Measurements from ENCODE around the gene IPMK. TPM values are rescaled to one million over a fixed set of nuclear protein-coding genes. Genes with fewer than 3 reads are reported as not detected.
A peak's percentile ranks its signal among the peaks of the same experiment; 100 is the strongest.
"Not testable (repeated sequence)": the region's sequence is repeated elsewhere in the genome, so short reads cannot be mapped to it uniquely, and the experiment has no call there.

The IPMK gene
- total RNA-seq, 1 donor: 10.9 TPM

GRCh38 chr10:58157076-58157766, 110.5 kb downstream of the IPMK start:
- Histone ChIP-seq H3K79me2 (ENCODE audit: insufficient read depth, low read length) (no peaks in the 10 kb centered on the region), H3K36me3 (ENCODE audit: insufficient read depth, low read length) (no peaks in the 10 kb centered on the region), H2AFZ (ENCODE audit: low read length) (no peak overlapping the region), H4K20me1 (ENCODE audit: insufficient read depth, low read length) (no peaks in the 10 kb centered on the region), H3K9me3 (ENCODE audit: low read depth, low read length) (no peaks in the 10 kb centered on the region), H3K4me3 (ENCODE audit: insufficient read depth, low read length) (no peak overlapping the region), H3K27me3 (ENCODE audit: insufficient read depth, low read length) (peaks cover 26% of the 10 kb centered on the region), H3K4me1 (ENCODE audit: insufficient read depth, low read length) (peaks cover 15% of the 10 kb centered on the region), H3K27ac (ENCODE audit: low read depth, low read length) (peak overlapping the region; percentile 51), H3K4me2 (ENCODE audit: insufficient read depth, low read length) (peak overlapping the region; percentile 46)
- TF ChIP-seq, protein P1, sequence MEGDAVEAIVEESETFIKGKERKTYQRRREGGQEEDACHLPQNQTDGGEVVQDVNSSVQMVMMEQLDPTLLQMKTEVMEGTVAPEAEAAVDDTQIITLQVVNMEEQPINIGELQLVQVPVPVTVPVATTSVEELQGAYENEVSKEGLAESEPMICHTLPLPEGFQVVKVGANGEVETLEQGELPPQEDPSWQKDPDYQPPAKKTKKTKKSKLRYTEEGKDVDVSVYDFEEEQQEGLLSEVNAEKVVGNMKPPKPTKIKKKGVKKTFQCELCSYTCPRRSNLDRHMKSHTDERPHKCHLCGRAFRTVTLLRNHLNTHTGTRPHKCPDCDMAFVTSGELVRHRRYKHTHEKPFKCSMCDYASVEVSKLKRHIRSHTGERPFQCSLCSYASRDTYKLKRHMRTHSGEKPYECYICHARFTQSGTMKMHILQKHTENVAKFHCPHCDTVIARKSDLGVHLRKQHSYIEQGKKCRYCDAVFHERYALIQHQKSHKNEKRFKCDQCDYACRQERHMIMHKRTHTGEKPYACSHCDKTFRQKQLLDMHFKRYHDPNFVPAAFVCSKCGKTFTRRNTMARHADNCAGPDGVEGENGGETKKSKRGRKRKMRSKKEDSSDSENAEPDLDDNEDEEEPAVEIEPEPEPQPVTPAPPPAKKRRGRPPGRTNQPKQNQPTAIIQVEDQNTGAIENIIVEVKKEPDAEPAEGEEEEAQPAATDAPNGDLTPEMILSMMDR (IDR thresholded peaks at IDR 0.05; ENCODE audit: extremely low read depth, low read depth, low read length): no peak
- peak; percentile 48 for DNase-seq (ENCODE audit: insufficient read length, low spot score, missing footprints)

GRCh38 chr10:58155941-58156340, 111.8 kb downstream of the IPMK start:
- not testable (repeated sequence) for H3K4me2 ChIP-seq (ENCODE audit: insufficient read depth, low read length); H3K9me3 ChIP-seq (ENCODE audit: low read depth, low read length); H3K36me3 ChIP-seq (ENCODE audit: insufficient read depth, low read length); H3K4me3 ChIP-seq (ENCODE audit: insufficient read depth, low read length); H4K20me1 ChIP-seq (ENCODE audit: insufficient read depth, low read length); H2AFZ ChIP-seq (ENCODE audit: low read length); H3K27ac ChIP-seq (ENCODE audit: low read depth, low read length); H3K79me2 ChIP-seq (ENCODE audit: insufficient read depth, low read length); DNase-seq (ENCODE audit: insufficient read length, low spot score, missing footprints)
- Histone ChIP-seq H3K4me1 (ENCODE audit: insufficient read depth, low read length) (peaks cover 15% of the 10 kb centered on the region), H3K27me3 (ENCODE audit: insufficient read depth, low read length) (peaks cover 27% of the 10 kb centered on the region)

DNA sequence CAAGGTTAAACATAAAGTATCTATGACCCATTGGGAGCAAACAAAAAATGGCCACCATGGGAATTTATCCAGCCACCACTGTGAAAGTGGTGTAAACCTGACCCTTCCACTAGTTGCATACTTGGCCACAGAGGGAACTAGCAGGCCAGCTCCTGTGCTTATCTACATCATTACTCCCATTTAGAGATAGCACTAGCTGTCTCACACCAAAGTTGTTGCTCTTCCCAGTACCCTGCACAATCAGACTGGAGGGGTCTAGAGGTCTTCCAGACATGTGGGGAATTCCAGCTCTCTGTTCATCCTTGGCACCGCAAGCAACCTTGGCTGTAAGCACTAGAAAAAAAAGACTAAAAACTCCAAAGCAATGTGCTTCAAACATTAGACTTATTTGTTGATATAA, 113.9 kb downstream of the IPMK start:
- DNase-seq (ENCODE audit: insufficient read length, low spot score, missing footprints): no peak

GRCh38 chr10:58152673-58153263, 114.9 kb downstream of the IPMK start:
- H3K9me3 ChIP-seq (ENCODE audit: low read depth, low read length): no peaks in the 10 kb centered on the region
- no peaks in the 10 kb centered on the region for H4K20me1 ChIP-seq (ENCODE audit: insufficient read depth, low read length)
- TF ChIP-seq, protein P1 (IDR thresholded peaks at IDR 0.05; ENCODE audit: extremely low read depth, low read depth, low read length): peak; percentile 76
- peaks cover 22% of the 10 kb centered on the region for H3K27me3 ChIP-seq (ENCODE audit: insufficient read depth, low read length)
- H3K4me3 ChIP-seq (ENCODE audit: insufficient read depth, low read length): no peak overlapping the region
- no peak for DNase-seq (ENCODE audit: insufficient read length, low spot score, missing footprints)
- no peak overlapping the region for H2AFZ ChIP-seq (ENCODE audit: low read length)
- peaks cover 10% of the 10 kb centered on the region for H3K4me1 ChIP-seq (ENCODE audit: insufficient read depth, low read length)
- no peaks in the 10 kb centered on the region for H3K79me2 ChIP-seq (ENCODE audit: insufficient read depth, low read length)
- H3K4me2 ChIP-seq (ENCODE audit: insufficient read depth, low read length): no peak overlapping the region
- no peaks in the 10 kb centered on the region for H3K36me3 ChIP-seq (ENCODE audit: insufficient read depth, low read length)
- H3K27ac ChIP-seq (ENCODE audit: low read depth, low read length): no peak overlapping the region

More for the DNA sequence above, 113.9 kb downstream of the IPMK start:
- Histone ChIP-seq H3K27me3 (ENCODE audit: insufficient read depth, low read length) (peaks cover 22% of the 10 kb centered on the region), H3K4me3 (ENCODE audit: insufficient read depth, low read length) (no peak overlapping the region), H3K9me3 (ENCODE audit: low read depth, low read length) (no peaks in the 10 kb centered on the region), H3K4me2 (ENCODE audit: insufficient read depth, low read length) (no peak overlapping the region), H3K36me3 (ENCODE audit: insufficient read depth, low read length) (no peaks in the 10 kb centered on the region), H2AFZ (ENCODE audit: low read length) (no peak overlapping the region), H4K20me1 (ENCODE audit: insufficient read depth, low read length) (no peaks in the 10 kb centered on the region), H3K27ac (ENCODE audit: low read depth, low read length) (no peak overlapping the region), H3K4me1 (ENCODE audit: insufficient read depth, low read length) (peaks cover 15% of the 10 kb centered on the region), H3K79me2 (ENCODE audit: insufficient read depth, low read length) (no peaks in the 10 kb centered on the region)
- TF ChIP-seq, protein P1 (IDR thresholded peaks at IDR 0.05; ENCODE audit: extremely low read depth, low read depth, low read length): no peak

Data from osteoblast (primary cell).